ENCODE data around the gene STRBP.

Gene STRBP

GRCh38 chr9:123112015-123112975 is 156.1 kb downstream of the STRBP start:
- no peak for FAIRE-seq
- TF ChIP-seq, protein P1, sequence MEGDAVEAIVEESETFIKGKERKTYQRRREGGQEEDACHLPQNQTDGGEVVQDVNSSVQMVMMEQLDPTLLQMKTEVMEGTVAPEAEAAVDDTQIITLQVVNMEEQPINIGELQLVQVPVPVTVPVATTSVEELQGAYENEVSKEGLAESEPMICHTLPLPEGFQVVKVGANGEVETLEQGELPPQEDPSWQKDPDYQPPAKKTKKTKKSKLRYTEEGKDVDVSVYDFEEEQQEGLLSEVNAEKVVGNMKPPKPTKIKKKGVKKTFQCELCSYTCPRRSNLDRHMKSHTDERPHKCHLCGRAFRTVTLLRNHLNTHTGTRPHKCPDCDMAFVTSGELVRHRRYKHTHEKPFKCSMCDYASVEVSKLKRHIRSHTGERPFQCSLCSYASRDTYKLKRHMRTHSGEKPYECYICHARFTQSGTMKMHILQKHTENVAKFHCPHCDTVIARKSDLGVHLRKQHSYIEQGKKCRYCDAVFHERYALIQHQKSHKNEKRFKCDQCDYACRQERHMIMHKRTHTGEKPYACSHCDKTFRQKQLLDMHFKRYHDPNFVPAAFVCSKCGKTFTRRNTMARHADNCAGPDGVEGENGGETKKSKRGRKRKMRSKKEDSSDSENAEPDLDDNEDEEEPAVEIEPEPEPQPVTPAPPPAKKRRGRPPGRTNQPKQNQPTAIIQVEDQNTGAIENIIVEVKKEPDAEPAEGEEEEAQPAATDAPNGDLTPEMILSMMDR (IDR thresholded peaks at IDR 0.05; ENCODE audit: insufficient read depth, missing control alignments): no peak
- DNase-seq (ENCODE audit: insufficient read length, low spot score): no peak

DNA sequence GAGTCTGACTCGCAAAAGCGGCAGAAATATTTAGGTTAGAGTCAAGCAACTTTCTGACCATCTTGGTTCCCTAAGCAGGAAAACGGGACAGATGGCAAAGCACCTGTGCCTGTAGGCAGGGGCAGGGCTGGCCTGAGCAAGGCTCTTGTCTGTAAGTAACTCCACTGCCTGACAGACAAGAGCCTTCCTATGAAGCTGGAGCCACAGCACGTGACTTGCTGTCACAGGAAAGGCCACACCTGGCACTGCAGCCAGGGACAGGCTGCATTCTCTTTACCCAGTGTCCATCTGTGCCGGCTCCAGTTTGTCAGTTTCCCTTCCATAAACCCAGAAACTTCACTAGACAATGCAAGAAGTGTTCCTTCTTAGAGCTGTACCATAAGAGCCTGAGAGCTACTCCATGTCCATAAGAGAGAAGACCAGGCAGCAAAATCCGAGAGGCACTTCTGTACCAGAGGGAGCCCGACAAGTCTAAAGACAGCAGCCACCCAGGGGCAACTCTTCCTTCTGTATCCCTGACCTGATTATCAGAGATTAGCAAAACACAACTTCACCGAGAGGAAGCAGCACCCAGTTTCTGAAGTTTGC is 156.9 kb downstream of the STRBP start:
- FAIRE-seq (no peak), DNase-seq (ENCODE audit: insufficient read length, low spot score) (no peak)
- TF ChIP-seq, protein P1 (IDR thresholded peaks at IDR 0.05; ENCODE audit: insufficient read depth, missing control alignments): no peak

DNA sequence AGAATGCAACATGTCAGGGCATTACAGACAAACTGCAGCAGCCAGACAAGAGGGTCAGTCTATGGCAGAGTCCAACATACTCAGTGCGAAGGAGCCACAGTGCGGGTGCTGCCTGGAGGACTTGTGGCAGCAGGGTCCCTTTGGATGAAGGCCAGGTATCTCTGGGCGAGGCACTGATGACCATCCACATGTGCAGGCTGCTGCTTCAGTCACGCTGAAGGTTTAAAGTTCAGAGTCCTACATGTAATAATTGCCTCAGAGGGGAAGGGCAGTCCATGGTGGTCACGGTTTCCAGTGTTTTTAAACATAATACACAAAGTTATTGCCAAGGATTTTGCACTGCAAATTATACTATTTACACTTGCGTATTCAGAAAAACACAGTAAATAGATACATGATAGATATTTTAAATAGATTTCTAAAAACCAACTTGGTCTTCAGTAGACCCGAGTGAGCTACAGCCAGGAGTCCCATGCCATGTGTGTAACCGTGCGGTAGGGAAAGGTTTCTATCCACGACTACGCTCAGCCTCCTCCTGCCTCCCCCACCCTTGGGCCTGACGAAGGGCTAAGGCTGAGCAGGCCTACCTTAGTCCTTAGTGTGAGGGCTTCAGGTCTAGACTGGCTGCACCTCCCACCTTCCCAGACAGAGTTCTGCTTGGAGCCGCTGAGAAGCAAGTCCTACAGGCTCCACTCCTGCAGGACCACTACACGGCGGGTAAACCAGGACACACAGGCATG is 158.7 kb downstream of the STRBP start:
- TF ChIP-seq, protein P1 (IDR thresholded peaks at IDR 0.05; ENCODE audit: insufficient read depth, missing control alignments): no peak
- no peak for DNase-seq (ENCODE audit: insufficient read length, low spot score)
- FAIRE-seq: no peak

DNA sequence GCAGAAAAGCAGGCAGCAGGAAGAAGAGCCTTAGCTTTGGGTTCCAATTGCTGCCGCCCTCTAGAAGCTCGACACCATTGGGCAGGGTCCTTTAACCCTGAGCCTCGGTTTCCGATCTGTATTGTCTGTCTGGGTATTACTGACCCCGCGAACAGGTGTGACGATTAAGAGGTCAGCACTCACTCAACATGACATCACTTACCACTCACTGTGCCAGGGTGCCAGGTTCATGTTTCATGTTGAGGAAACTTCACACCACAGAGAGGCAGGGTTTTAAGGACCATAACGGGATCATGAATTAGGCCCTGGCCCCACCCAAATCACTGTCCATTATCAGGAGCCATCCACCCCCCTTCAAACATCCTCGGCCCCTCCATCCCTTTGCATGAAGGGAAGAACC is 159.4 kb downstream of the STRBP start:
- TF ChIP-seq, protein P1 (IDR thresholded peaks at IDR 0.05; ENCODE audit: insufficient read depth, missing control alignments): no peak
- no peak for DNase-seq (ENCODE audit: insufficient read length, low spot score)
- FAIRE-seq: no peak

GRCh38 chr9:123107639-123108285 is 160.6 kb downstream of the STRBP start:
- DNase-seq (ENCODE audit: insufficient read length, low spot score) (no peak), FAIRE-seq (no peak)
- TF ChIP-seq, protein P1 (IDR thresholded peaks at IDR 0.05; ENCODE audit: insufficient read depth, missing control alignments): no peak

DNA sequence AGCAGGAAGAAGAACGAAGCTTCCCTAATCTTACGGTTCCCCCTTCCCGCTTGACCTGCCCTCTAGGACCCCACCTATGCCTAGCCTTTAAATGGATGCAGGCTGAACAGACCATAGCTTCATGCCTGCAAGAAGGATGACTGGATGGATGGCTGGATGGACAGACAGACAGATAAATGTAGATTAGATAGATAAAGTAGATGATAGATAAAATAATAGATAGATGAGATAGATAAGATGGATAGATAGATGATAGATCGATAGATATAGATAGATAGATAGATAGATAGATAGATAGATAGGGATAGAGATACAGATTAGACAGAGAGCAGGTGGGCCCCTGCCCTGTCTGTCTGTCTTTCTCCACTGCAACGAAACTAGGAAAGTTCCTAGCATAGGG is 162.9 kb downstream of the STRBP start:
- FAIRE-seq: no peak

More for the DNA sequence above, 162.9 kb downstream of the STRBP start:
- TF ChIP-seq, protein P1 (IDR thresholded peaks at IDR 0.05; ENCODE audit: insufficient read depth, missing control alignments): no peak
- DNase-seq (ENCODE audit: insufficient read length, low spot score): no peak
